ENCODE data around the gene BCL2L13. TPM values are rescaled to one million over a fixed set of nuclear protein-coding genes. Genes with fewer than 3 reads are reported as not detected.
A peak's percentile ranks its signal among the peaks of the same experiment; 100 is the strongest.

BCL2L13 gene
- total RNA-seq, 1 donor from 2014 or later = 69.0 TPM

DNA sequence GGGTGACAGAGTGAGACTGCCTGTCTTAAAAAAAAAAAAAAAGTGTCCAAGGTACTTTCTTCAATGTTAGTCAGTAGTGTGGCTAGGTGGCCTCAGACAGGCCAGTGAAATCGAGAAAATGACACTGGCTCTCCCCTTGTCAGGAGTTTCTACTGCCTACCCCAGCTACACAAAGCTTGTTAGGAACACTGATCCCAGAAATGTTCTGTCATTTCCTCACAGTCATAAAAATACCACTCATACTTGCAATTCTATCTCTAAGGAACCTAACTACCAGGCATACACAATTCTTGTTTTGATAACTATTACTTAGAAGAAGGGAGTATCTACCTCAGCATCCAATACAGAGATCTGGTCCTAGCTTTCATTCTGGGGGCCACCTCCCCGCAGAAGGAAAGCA lies 41.3 kb upstream of the BCL2L13 start:
- H3K36me3 ChIP-seq (ENCODE audit: insufficient read depth, low read length) = peaks cover 56% of the 10 kb centered on the region
- no peak overlapping the region for H3K27ac ChIP-seq (ENCODE audit: low read depth, low read length)
- H3K27me3 Mint-ChIP-seq (ENCODE audit: low read depth, unreplicated experiment) = no peaks in the 10 kb centered on the region
- no peak for TF ChIP-seq CTCF (IDR thresholded peaks at IDR 0.05; ENCODE audit: insufficient read depth, low read depth, low read length)
- TF ChIP-seq EZH2 (IDR thresholded peaks at IDR 0.05; ENCODE audit: insufficient read depth, low read length) = no peak
- peaks cover 25% of the 10 kb centered on the region for H4K20me1 ChIP-seq (ENCODE audit: insufficient read depth, low read length)
- H3K36me3 Mint-ChIP-seq (ENCODE audit: low read depth, unreplicated experiment) = peaks cover 23% of the 10 kb centered on the region
- no peak overlapping the region for H3K4me3 ChIP-seq (ENCODE audit: insufficient read depth, low read depth, low read length)
- H3K9ac ChIP-seq (ENCODE audit: low read length) = no peak overlapping the region
- peaks cover 4% of the 10 kb centered on the region for H3K79me2 ChIP-seq (ENCODE audit: insufficient read depth, low read length)
- H3K4me2 ChIP-seq (ENCODE audit: low read length) = no peak overlapping the region
- H3K27ac Mint-ChIP-seq (ENCODE audit: unreplicated experiment) = peak overlapping the region; percentile 89
- peaks cover 3% of the 10 kb centered on the region for H3K4me1 Mint-ChIP-seq (ENCODE audit: low read depth, unreplicated experiment)
- H2AFZ ChIP-seq (ENCODE audit: low read depth, low read length) = no peak overlapping the region
- no peaks in the 10 kb centered on the region for H3K4me1 ChIP-seq (ENCODE audit: insufficient read depth, low read length)
- DNase-seq (ENCODE audit: low read depth) = peak; percentile 7
- H3K4me3 Mint-ChIP-seq (ENCODE audit: unreplicated experiment) = no peak overlapping the region
- no peak for FAIRE-seq
- H3K9me3 Mint-ChIP-seq (ENCODE audit: unreplicated experiment) = no peaks in the 10 kb centered on the region
- no peaks in the 10 kb centered on the region for H3K27me3 ChIP-seq (ENCODE audit: insufficient read depth, low read length)
- no peaks in the 10 kb centered on the region for H3K9me3 ChIP-seq (ENCODE audit: insufficient read depth, low read depth, low read length)

GRCh38 chr22:17598318-17598717 lies 40.2 kb upstream of the BCL2L13 start:
- no peak for FAIRE-seq

More at GRCh38 chr22:17598318-17598717, 40.2 kb upstream of the BCL2L13 start:
- H3K36me3 Mint-ChIP-seq (ENCODE audit: low read depth, unreplicated experiment) = peaks cover 20% of the 10 kb centered on the region
- no peak overlapping the region for H3K4me2 ChIP-seq (ENCODE audit: low read length)
- peaks cover 3% of the 10 kb centered on the region for H3K4me1 Mint-ChIP-seq (ENCODE audit: low read depth, unreplicated experiment)
- no peak for TF ChIP-seq EZH2 (IDR thresholded peaks at IDR 0.05; ENCODE audit: insufficient read depth, low read length)
- TF ChIP-seq CTCF (IDR thresholded peaks at IDR 0.05; ENCODE audit: insufficient read depth, low read depth, low read length) = no peak
- H3K9me3 Mint-ChIP-seq (ENCODE audit: unreplicated experiment) = no peaks in the 10 kb centered on the region
- H3K36me3 ChIP-seq (ENCODE audit: insufficient read depth, low read length) = peaks cover 48% of the 10 kb centered on the region
- H3K79me2 ChIP-seq (ENCODE audit: insufficient read depth, low read length) = peaks cover 13% of the 10 kb centered on the region
- no peak overlapping the region for H2AFZ ChIP-seq (ENCODE audit: low read depth, low read length)
- H3K27ac ChIP-seq (ENCODE audit: low read depth, low read length) = no peak overlapping the region
- no peaks in the 10 kb centered on the region for H3K27me3 ChIP-seq (ENCODE audit: insufficient read depth, low read length)
- no peak overlapping the region for H3K27ac Mint-ChIP-seq (ENCODE audit: unreplicated experiment)
- no peaks in the 10 kb centered on the region for H3K9me3 ChIP-seq (ENCODE audit: insufficient read depth, low read depth, low read length)
- H3K27me3 Mint-ChIP-seq (ENCODE audit: low read depth, unreplicated experiment) = no peaks in the 10 kb centered on the region
- H4K20me1 ChIP-seq (ENCODE audit: insufficient read depth, low read length) = peaks cover 24% of the 10 kb centered on the region
- no peak overlapping the region for H3K9ac ChIP-seq (ENCODE audit: low read length)
- DNase-seq (ENCODE audit: low read depth) = no peak
- H3K4me3 Mint-ChIP-seq (ENCODE audit: unreplicated experiment) = no peak overlapping the region
- no peaks in the 10 kb centered on the region for H3K4me1 ChIP-seq (ENCODE audit: insufficient read depth, low read length)
- no peak overlapping the region for H3K4me3 ChIP-seq (ENCODE audit: insufficient read depth, low read depth, low read length)
